Body of pancreas (tissue), 4 donors: Measurements from ENCODE around the gene USP46. TPM values are rescaled to one million over a fixed set of nuclear protein-coding genes. Genes with fewer than 3 reads are reported as not detected.

ENCODE experiments used
- ATAC-seq: fragments of 150-250 bp; one replicate; pipeline ENCODE4 v1.9.1; 2016
- DNase-seq, 4 donors: peaks; one replicate each; pipeline ENCODE4 v3.0.0-alpha.2; 2019
- H3K27ac ChIP-seq, 4 donors: fragments of 200-600 bp; sonication (generic); 1 replicate in 3 of 4; 2 replicates in 1 of 4; pipeline versions ENCODE4 v1.5.1 to v1.6.1; 2016 to 2019; ENCODE audit warnings: mild to moderate bottlenecking in 1 of 4, mixed read lengths in 1 of 4, moderate library complexity in 1 of 4
- H3K27me3 ChIP-seq, 2 donors: fragments of 200-600 bp; sonication (generic); one replicate each; pipeline ENCODE4 v1.6.0; 2016; ENCODE audit warnings: mild to moderate bottlenecking in 1 of 2
- H3K36me3 ChIP-seq, 2 donors: fragments of 200-600 bp; sonication (generic); replicated peaks in 1 of 2; 2 replicates each; pipeline ENCODE4 v1.5.1; 2016; ENCODE audit warnings: low read depth in 2 of 2; ENCODE audit not compliant: insufficient read depth in 1 of 2
- H3K4me1 ChIP-seq: fragments of 200-600 bp; sonication (generic); one replicate; pipeline ENCODE4 v1.6.0; 2016
- H3K4me3 ChIP-seq, 2 donors: fragments of 200-600 bp; sonication (generic); 1 replicate in 1 of 2; 2 replicates in 1 of 2; pipeline ENCODE4 v1.5.1; 2016 to 2019
- H3K9me3 ChIP-seq, 3 donors: fragments of 200-600 bp; sonication (generic); 1 replicate in 2 of 3; 2 replicates in 1 of 3; pipeline ENCODE4 v1.5.1; 2016
- POLR2A ChIP-seq, 3 donors: fragments of 450-650 bp; IDR thresholded peaks; one replicate each; pipeline ENCODE4 v1.6.1; 2016; ENCODE audit warnings: antibody characterized with exemption in 3 of 3, mild to moderate bottlenecking in 2 of 3
- WGBS, 2 donors: methylation state at CpG; one replicate each; pipeline ENCODE4 v1.1.5; 2017; 5-methylcytosine and 5-hydroxymethylcytosine counted together
- intact Hi-C: fragments of 100-400 bp; cut with DNase I; formaldehyde crosslinking; loops from one replicate; pipeline ENCODE4 v1.15.1; 2023
- total RNA-seq, 2 donors: library from RNA; depleted of rRNA; stranded (reverse); fragments of >200 nt; gene quantifications; one replicate each; pipeline ENCODE4 v1.1.0, GENCODE V29; 2016
- TF ChIP-seq, protein P1 (sequence below), 7 experiments: fragments of 450-650 bp in 4 of 7; fragments of 200-600 bp in 3 of 7; sonication (generic) in 3 of 7; IDR thresholded peaks; one replicate each; pipeline ENCODE4 v1.5.1; 2016 to 2019; ENCODE audit warnings: antibody characterized with exemption in 7 of 7

The USP46 gene
- total RNA-seq, 2 donors from 2014 or later = 6.7 to 6.9 TPM

DNA sequence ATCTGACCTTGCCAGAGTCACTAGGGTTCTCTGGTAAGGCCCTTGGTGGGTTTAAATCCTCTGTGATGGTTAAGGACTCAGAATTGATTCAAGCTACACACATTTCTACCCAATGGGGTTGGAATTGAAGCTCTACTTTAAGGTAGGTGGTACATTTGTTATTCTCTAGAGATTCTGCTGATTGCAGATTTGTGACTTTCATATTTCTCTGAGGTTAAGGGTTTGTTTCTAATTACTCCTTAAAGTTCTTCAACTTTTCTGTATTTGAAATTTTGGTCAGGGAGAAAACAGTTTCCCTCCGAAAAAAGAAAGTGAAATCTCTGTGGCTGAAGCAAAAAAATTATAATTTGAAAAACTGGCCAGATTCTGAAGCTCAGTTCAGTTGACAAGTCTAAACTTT, 25.8 kb upstream of the USP46 start:
- no peak for DNase-seq
- H3K27ac ChIP-seq = no peak overlapping the region
- no peaks in the 10 kb centered on the region for H3K36me3 ChIP-seq
- H3K9me3 ChIP-seq = no peaks in the 10 kb centered on the region
- no peak for ATAC-seq
- no peaks in the 10 kb centered on the region for H3K27me3 ChIP-seq
- H3K4me3 ChIP-seq = no peak overlapping the region
- 78 to 90% methylated on average over 1 of the region's 1 CpG for WGBS, 2 donors
- TF ChIP-seq, protein P1, sequence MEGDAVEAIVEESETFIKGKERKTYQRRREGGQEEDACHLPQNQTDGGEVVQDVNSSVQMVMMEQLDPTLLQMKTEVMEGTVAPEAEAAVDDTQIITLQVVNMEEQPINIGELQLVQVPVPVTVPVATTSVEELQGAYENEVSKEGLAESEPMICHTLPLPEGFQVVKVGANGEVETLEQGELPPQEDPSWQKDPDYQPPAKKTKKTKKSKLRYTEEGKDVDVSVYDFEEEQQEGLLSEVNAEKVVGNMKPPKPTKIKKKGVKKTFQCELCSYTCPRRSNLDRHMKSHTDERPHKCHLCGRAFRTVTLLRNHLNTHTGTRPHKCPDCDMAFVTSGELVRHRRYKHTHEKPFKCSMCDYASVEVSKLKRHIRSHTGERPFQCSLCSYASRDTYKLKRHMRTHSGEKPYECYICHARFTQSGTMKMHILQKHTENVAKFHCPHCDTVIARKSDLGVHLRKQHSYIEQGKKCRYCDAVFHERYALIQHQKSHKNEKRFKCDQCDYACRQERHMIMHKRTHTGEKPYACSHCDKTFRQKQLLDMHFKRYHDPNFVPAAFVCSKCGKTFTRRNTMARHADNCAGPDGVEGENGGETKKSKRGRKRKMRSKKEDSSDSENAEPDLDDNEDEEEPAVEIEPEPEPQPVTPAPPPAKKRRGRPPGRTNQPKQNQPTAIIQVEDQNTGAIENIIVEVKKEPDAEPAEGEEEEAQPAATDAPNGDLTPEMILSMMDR (IDR thresholded peaks at IDR 0.05) = no peak
- TF ChIP-seq POLR2A (IDR thresholded peaks at IDR 0.05) = no peak
- intact Hi-C loops = no loop called here
- no peaks in the 10 kb centered on the region for H3K4me1 ChIP-seq

DNA sequence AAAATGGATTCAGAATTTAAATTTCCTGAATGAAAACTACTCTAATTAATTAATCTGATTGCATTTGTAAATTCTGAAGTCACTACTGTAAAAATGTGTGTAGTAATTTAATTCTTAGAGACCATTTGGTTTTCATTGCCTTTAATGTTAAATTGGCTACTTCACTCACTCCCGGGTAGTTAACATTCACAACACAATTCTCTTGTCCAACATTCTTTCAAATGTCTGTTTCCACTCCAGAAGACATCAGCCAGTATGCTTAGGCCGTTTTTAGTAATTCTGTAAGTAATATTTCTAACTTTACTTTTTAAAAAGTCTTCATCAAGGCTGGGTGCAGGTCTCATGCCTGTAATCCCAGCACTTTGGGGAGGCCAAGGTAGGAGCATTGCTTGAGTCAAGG, 21.3 kb upstream of the USP46 start:
- Histone ChIP-seq H3K4me1 (no peaks in the 10 kb centered on the region), H3K36me3 (no peaks in the 10 kb centered on the region), H3K27me3 (no peaks in the 10 kb centered on the region), H3K27ac (no peak overlapping the region), H3K4me3 (no peak overlapping the region), H3K9me3 (no peaks in the 10 kb centered on the region)
- WGBS, 2 donors = 67 to 72% methylated on average over 2 of the region's 2 CpGs
- ATAC-seq (no peak), DNase-seq (no peak)
- intact Hi-C loops = no loop called here
- TF ChIP-seq POLR2A (IDR thresholded peaks at IDR 0.05) = no peak
- TF ChIP-seq, protein P1 (IDR thresholded peaks at IDR 0.05) = no peak

DNA sequence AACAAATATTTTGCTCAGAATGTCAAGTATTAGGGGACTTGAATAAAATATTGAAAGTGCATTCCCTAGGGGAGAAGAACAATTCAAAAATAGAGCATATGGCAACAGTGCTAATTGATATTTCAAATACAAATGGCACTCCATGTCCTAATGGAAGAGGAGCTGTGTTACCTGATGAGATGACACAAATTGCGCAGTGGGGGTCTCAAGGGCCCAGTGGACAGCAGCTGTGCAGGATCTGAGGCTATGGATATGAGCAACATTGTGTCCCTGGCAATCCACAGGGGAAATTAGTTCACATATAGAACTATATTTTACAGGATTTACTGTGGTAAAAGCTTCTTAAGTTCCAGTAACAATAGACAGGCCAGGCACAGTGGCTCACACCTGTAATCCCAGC, 17.4 kb upstream of the USP46 start:
- TF ChIP-seq, protein P1 (IDR thresholded peaks at IDR 0.05) = no peak
- no peak for TF ChIP-seq POLR2A (IDR thresholded peaks at IDR 0.05)
- intact Hi-C loops = no loop called here

DNA sequence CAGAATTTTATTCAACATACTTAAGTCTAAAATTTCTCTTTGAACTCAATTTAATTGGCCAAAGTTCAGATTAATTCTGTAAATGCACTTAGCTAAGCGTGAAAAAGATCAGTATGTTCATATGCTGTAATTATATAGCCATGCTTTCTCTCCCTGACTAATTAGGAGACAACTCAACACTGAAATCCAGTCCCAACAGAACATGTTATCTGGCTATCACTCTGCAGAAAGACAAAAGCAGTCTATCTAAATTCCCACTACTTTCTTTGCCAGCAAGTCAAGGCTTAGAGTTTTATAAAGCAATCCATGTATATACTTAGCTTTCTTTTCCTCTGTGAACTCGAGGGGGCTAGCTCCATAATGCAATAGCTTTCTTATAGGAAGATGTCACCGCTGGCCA, 16.0 kb upstream of the USP46 start:
- H3K9me3 ChIP-seq = no peaks in the 10 kb centered on the region
- DNase-seq = no peak
- intact Hi-C loops = no loop called here
- no peak for ATAC-seq
- TF ChIP-seq, protein P1 (IDR thresholded peaks at IDR 0.05) = no peak
- no peak for TF ChIP-seq POLR2A (IDR thresholded peaks at IDR 0.05)
- no peak overlapping the region for H3K4me3 ChIP-seq
- no peak overlapping the region for H3K27ac ChIP-seq
- no peaks in the 10 kb centered on the region for H3K36me3 ChIP-seq
- 87 to 88% methylated on average over 3 of the region's 3 CpGs for WGBS, 2 donors
- no peaks in the 10 kb centered on the region for H3K27me3 ChIP-seq
- H3K4me1 ChIP-seq = no peaks in the 10 kb centered on the region

More for the DNA sequence above, 17.4 kb upstream of the USP46 start:
- Histone ChIP-seq H3K4me1 (no peaks in the 10 kb centered on the region), H3K27me3 (no peaks in the 10 kb centered on the region), H3K9me3 (no peaks in the 10 kb centered on the region), H3K36me3 (no peaks in the 10 kb centered on the region), H3K27ac (no peak overlapping the region), H3K4me3 (no peak overlapping the region)
- ATAC-seq (no peak), DNase-seq (no peak)
- WGBS, 2 donors = 100% methylated on average over 1 of the region's 1 CpG

- Histone ChIP-seq H3K9me3 (no peaks in the 10 kb centered on the region), H3K36me3 (no peaks in the 10 kb centered on the region), H3K4me1 (no peaks in the 10 kb centered on the region), H3K4me3 (no peak overlapping the region), H3K27me3 (no peaks in the 10 kb centered on the region), H3K27ac (no peak overlapping the region)
- 83 to 84% methylated on average over 2 of the region's 2 CpGs for WGBS, 2 donors
- DNase-seq (no peak), ATAC-seq (no peak)
- intact Hi-C loops = no loop called here
- TF ChIP-seq POLR2A (IDR thresholded peaks at IDR 0.05) = no peak
- TF ChIP-seq, protein P1 (IDR thresholded peaks at IDR 0.05) = no peak
Observed at GRCh38 chr4:52670739-52671138, 11.6 kb upstream of the USP46 start.
